ENCODE data around the gene LENEP. TPM values are rescaled to one million over a fixed set of nuclear protein-coding genes. Genes with fewer than 3 reads are reported as not detected.

Gene LENEP
- total RNA-seq, 1 experiment from 2014 or later, result not detected

GRCh38 chr1:154998818-154999570 lies 5.6 kb downstream of the LENEP start:
- DNase-seq (ENCODE audit: low read depth), result peak; percentile 68

GRCh38 chr1:154999571-155000410 lies 6.4 kb downstream of the LENEP start:
- no peak for DNase-seq (ENCODE audit: low read depth)

- DNase-seq (ENCODE audit: low read depth), result no peak
Observed at GRCh38 chr1:155000411-155000725, 7.0 kb downstream of the LENEP start.

DNA sequence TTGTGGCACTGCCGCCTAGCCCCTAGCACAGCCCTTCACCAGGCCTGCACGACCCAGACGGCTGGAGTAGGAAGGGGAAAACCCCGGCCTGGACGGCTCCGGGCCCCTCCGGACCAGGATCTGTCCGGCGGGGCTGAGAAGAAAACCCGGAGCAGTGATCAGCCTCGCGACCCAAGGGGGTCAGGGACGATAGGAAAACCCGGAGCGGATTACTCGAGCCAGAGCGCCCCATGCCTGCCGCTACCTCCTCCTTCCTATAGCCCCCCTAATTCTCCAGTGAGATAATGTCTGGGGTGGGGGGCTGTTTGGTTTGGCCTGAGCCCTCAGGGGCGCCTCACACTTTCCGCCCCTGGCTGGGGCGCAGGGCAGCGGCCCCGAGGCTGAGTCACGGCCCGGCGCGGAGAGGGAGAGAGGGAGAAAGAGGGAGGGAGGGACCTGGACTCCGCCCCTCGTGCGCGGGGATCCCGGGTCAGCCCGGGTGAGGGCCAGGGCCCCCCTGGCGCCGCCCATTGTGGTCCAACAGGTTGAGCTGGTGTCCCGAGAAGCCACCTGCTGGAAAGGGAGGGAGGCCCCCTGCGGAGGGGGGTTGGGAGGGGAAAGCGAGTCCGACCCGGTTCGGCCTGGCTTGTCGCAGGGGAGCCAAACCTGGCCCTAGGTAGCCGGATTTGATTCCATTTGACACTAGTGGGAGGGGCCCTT lies 7.5 kb downstream of the LENEP start:
- peak; percentile 86 for DNase-seq (ENCODE audit: low read depth)

DNA sequence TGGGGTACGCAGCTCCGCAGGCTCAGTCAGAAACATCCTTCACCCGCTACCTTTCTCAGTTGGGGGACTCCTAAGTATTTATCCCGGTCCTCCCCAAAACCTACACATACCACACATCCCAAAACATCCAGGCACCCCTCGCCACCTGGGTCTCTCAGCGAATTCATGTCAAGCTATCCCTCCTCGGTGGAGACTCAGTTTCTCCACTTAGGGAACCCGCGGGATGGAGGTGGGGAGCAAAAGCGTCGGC lies 8.0 kb downstream of the LENEP start:
- DNase-seq (ENCODE audit: low read depth), result no peak

DNA sequence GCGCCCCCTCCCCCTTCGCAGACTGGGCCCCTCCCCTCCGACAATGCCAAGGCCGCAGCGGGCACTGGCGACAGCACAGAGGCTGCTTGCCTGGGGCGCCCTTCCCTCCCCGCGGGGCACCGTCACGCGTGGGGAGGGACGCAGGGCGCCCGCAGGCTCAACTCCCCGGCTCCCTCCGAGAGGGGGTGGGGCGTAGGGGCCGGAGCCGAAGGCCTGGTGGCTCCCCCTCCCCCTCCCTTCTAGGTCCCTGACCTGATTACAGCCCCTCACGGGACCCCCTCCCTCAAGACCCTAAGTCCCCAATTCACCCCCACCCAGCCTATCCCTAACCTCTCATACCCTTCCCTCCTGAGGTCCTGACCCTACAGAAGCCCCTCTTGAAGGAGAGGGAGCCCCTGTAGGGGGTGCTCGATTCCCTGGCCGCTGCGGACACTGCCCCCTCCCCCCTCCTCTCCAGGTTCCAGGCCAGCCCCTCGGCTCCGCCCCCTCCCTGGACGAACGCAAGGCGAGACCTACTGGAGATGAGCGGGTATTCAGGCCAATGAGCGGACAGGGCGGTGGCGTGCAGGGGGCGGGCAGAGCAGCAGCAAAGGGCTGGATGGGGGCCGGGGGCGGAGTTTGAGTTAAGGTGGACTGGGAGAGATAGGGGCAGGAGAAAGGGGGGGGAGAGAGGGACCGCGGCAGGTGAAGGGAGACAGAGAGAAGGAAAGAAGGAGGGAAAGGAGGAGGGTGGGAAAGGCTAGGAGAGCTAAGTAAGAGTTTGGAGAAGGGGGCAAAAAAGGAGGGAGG lies 8.5 kb downstream of the LENEP start:
- DNase-seq (ENCODE audit: low read depth), result peak; percentile 98

DNA sequence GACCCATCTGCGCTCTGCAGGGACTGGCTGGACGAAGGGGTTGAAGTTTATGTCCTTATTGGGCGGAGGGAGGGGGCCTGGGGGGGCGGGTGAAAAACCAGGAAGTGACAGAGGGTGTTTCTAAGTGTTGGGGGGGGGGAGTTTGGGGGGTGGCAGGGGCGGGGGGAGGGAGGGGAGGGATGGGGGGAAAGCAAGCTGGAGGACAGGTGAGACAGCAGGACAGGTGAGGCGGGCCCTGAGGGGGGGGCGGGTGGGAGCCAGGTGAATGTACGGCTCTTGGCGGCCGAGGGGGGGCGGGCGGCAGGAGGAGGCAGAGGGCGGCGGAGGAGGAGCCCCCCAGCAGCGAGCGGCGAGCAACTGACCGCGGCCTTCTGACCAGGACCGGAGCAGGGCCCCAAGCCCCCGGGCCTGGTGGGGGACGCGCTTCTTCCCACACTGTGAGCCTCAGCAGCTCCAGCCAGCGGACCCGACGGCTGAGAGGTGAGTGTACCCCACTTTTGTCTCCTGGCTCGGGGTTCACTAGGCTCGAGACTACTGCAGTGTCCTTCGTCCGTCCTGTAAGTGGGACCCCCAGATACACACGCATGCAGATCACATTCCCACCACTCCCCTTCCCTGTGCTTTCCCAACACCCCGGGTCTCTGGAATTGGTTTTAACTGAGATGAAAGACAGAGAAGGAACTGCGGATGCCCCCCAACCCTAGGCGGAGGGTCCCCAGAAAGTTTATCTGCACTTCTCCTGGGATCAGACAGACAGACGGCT lies 9.3 kb downstream of the LENEP start, which contains the start of gene ZBTB7B:
Gene ZBTB7B (plus strand): TSS at position 339 of the 763 bp plus-strand sequence. CDS start 11,859 bp downstream, outside the sequence.
- DNase-seq (ENCODE audit: low read depth), result no peak

DNA sequence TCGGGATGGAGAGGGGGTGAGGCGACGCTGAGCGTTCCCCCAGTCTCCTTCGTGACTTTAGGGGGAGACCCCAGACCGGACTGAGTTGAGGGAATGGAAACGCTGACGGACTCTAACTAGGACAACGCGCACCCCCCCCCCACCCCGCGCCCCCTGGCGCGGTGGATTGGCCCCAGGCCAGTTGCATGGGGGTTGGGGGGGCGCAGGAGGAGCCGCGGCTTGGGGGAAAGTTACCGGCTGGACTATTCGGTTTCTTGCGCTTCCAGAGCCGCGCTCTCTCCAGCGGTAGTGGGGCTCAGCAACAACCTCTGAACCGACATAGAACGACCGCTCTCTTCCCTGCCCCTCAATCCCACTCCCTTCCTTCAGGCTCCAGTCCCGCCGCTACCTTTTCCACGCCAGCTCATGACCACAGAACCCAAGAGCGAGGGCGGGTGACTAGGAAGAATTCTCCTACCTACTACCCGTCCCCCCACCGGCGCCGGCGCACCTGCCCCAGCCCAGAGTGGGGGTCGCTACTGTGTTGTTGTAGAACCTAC lies 9.9 kb downstream of the LENEP start:
- DNase-seq (ENCODE audit: low read depth), result no peak

DNA sequence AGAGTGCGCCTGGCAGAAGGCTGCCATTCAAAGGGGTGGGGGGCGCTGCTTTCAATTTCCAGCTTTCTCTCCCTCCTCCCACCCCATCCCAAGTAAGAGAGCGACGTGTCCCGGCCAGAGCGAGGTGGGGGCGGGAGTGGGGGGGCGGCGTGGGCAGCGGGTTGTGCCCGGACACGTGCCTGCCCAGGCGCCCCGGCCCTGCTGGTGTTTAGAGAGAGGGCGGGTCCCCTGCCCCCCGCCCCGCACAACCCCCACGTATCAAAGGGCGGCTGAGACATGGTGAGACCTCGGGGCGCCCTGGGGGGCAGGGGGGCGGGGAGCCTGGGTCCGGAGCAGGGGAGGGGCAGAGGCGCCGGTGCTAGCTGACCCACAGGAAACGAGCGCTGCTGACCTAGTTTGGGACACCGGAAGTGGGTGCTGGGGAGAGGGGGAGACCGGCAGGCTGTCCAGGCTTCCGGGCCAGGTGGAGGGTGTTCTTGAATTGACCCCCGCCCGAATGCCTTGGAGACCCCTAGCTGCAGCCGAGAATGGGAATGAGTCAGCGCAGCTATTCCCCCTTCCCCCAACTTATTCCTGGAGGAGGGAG lies 10.5 kb downstream of the LENEP start:
- DNase-seq (ENCODE audit: low read depth), result peak; percentile 72

GRCh38 chr1:155004352-155005075 lies 11.1 kb downstream of the LENEP start:
- DNase-seq (ENCODE audit: low read depth), result peak; percentile 65

- DNase-seq (ENCODE audit: low read depth), result peak; percentile 59
Observed at GRCh38 chr1:155005076-155006011, 12.0 kb downstream of the LENEP start.

- peak; percentile 39 for DNase-seq (ENCODE audit: low read depth)
Observed at GRCh38 chr1:155006601-155007101, 13.3 kb downstream of the LENEP start.

DNA sequence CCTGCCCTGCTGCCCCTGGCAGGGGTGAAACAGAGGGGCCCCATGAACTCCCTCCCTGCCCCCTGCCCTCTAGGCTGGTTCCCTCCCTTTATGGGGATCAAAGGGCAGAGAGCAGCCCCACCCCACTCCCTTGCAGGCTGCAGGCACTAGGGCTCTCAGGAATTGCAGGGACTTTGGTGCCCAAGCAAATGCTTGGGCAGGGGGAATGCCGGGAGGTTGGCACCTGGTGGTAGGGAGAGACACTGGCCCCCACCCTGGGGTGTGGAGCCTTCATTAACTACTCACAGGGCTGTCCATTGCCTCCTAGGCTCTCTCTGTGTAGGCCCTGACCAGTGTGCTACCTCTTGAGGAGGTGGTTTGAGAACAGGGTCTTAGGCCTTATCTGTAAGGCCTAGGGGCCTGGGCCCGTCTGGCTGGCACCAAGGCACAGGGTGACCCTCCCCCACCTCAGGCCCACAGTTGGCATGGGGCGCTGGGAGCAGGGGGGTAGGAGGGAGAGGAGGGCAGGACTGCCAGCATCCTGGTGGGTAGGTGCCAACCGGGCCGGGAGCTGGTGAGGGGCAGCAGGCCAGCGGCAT lies 14.0 kb downstream of the LENEP start:
- no peak for DNase-seq (ENCODE audit: low read depth)

DNA sequence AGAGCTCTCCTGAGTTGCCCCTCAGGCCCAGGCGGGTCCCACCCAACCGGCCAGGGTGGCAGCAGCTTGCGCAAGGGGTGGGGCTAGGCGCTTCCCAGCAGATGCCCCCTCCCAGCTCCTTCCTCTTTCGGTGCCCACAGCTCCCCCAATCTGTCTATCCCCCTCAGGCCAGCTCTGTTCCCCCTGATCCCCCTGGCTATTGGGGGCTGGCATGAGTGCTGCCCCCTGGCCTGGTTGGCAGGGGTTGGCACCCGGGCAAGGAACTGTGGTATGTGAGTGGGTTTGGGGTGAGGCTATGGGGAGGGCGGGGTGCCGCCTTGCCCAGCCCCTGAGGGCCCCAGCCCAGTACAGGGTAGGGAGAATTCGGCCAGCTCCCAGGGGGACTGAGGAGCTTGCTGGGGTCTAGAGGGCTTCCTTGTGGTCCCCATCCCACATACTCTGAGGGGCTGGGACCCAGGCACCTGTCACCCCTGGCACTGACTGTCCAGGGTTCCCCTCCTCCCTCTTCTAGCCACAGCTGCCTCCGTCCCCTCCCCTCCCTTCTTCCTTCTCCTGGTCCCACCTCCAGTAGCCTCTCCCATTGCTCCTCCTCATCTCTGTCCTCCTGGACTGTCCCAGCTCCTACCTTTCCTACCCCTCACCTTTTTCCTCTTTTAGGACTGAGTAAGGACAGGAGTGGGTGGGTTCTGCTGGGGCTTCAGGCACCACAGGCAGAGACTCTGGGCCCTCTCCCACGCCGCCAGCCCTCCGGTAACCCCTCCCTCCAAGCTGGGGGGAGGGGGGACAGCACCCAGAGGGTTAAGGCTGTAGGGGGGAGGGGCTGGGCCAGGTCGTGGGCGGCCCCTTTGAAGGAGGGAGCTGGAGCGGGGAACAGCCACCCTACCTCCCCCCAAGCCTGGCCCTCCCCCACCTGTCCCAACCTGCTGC lies 14.9 kb downstream of the LENEP start:
- DNase-seq (ENCODE audit: low read depth), result no peak

GRCh38 chr1:155009221-155009711 lies 15.9 kb downstream of the LENEP start:
- no peak for DNase-seq (ENCODE audit: low read depth)

GRCh38 chr1:155009742-155010141 lies 16.4 kb downstream of the LENEP start:
- no peak for DNase-seq (ENCODE audit: low read depth)
